Liver (tissue), 10 donors: ENCODE results near the gene ADGRD1. TPM values are rescaled to one million over a fixed set of nuclear protein-coding genes. Genes with fewer than 3 reads are reported as not detected.

ENCODE experiments used
- DNase-seq: peaks from one replicate; pipeline ENCODE4 v3.0.0-alpha.2; 2017; ENCODE audit warnings: low spot score
- H3K27ac ChIP-seq, 2 donors: one replicate each; pipeline ENCODE4 v1.7.0; 2013; ENCODE audit warnings: inconsistent platforms in 2 of 2, low read length in 2 of 2, control low read depth in 1 of 2, low read depth in 1 of 2, mild to moderate bottlenecking in 1 of 2
- H3K27me3 ChIP-seq, 4 donors: one replicate each; pipeline versions ENCODE4 v1.6.1 to v1.7.0; 2013; ENCODE audit warnings: low read length in 3 of 4, inconsistent platforms in 1 of 4, mild to moderate bottlenecking in 1 of 4, moderate library complexity in 1 of 4; ENCODE audit not compliant: control insufficient read depth in 4 of 4, insufficient read depth in 4 of 4
- H3K36me3 ChIP-seq, 4 donors: one replicate each; pipeline versions ENCODE4 v1.6.1 to v1.7.0; 2013; ENCODE audit warnings: low read length in 3 of 4, mild to moderate bottlenecking in 3 of 4, low read depth in 1 of 4, moderate library complexity in 1 of 4; ENCODE audit not compliant: control insufficient read depth in 4 of 4, insufficient read depth in 3 of 4
- H3K4me1 ChIP-seq, 4 donors: one replicate each; pipeline versions ENCODE4 v1.6.1 to v1.7.0; 2013; ENCODE audit warnings: low read length in 3 of 4, mild to moderate bottlenecking in 3 of 4, moderate library complexity in 1 of 4; ENCODE audit not compliant: control insufficient read depth in 4 of 4, insufficient read depth in 4 of 4
- H3K4me3 ChIP-seq, 3 donors: one replicate each; pipeline versions ENCODE4 v1.6.1 to v1.7.0; 2013; ENCODE audit warnings: low read length in 3 of 3, control low read depth in 1 of 3, low read depth in 1 of 3, mild to moderate bottlenecking in 1 of 3
- H3K9ac ChIP-seq, 2 donors: one replicate each; pipeline ENCODE4 v1.7.0; 2013; ENCODE audit warnings: low read length in 2 of 2, mild to moderate bottlenecking in 2 of 2, moderate library complexity in 2 of 2, control low read depth in 1 of 2, low read depth in 1 of 2
- H3K9me3 ChIP-seq, 4 donors: one replicate each; pipeline versions ENCODE4 v1.6.1 to v1.7.0; 2013; ENCODE audit warnings: low read length in 3 of 4; ENCODE audit not compliant: control insufficient read depth in 4 of 4
- YY1 ChIP-seq: IDR thresholded peaks from 2 replicates; pipeline ENCODE4 v1.6.1; 2016; ENCODE audit warnings: antibody characterized with exemption, mild to moderate bottlenecking
- WGBS: extraction: QIAGEN DNeasy Blood & Tissue Kit; methylation state at CpG from one replicate; pipeline ENCODE4 v1.1.7; 2013; 5-methylcytosine and 5-hydroxymethylcytosine counted together
- polyA plus RNA-seq, 2 donors: library from polyadenylated mRNA; stranded (reverse) in 1 of 2; unstranded in 1 of 2; fragments of 200-250 nt in 1 of 2; fragments of >200 nt in 1 of 2; fragmentation: Nextera tagmentation in 1 of 2; extraction: Ambion mirVana in 1 of 2; gene quantifications; one replicate each; pipeline versions ENCODE4 v1.2.1 to v1.2.3, GENCODE V29; 2013 to 2015
- small RNA-seq: library from RNA; depleted of rRNA; stranded (forward); fragments of <200 nt; gene quantifications from one replicate; pipeline ENCODE3, GENCODE V24; 2014
- total RNA-seq, 2 donors: library from RNA; depleted of rRNA; stranded (reverse); fragments of >200 nt; gene quantifications; one replicate each; pipeline ENCODE4 v1.2.3, GENCODE V29; 2014
- donor health status: healthy.
- donor health status: healthy.
- donor health status: healthy.
- donor health status: healthy.
- donor health status: healthy.

ADGRD1 gene
- total and polyA plus RNA-seq, 4 donors = 2.7 to 7.1 (median 4.6) TPM

GRCh38 chr12:131190965-131191364 lies 237.3 kb downstream of the ADGRD1 start:
- TF ChIP-seq YY1 = no peak
- no peak overlapping the region for H3K4me3 ChIP-seq
- WGBS = 76% methylated on average over 4 of the region's 4 CpGs
- no peak overlapping the region for H3K9ac ChIP-seq
- H3K36me3 ChIP-seq = no peaks in the 10 kb centered on the region
- DNase-seq = no peak
- no peaks in the 10 kb centered on the region for H3K4me1 ChIP-seq
- peaks cover 0 to 5% (median 0%) of the 10 kb centered on the region in 4 donors for H3K9me3 ChIP-seq
- no peak overlapping the region for H3K27ac ChIP-seq
- H3K27me3 ChIP-seq = no peaks in the 10 kb centered on the region

Small RNA genes lying within 50 kb of the gene (small RNA-seq; reads per million reads assigned to genes)
- not detected for gene RF00019

Other genes with a start within 250 kb of the ADGRD1 start
- gene RIMBP2, start 237.6 kb upstream of the ADGRD1 start, total RNA-seq = under 1 TPM; 0.09 to 0.17 TPM
- under 1 TPM in 1 of 2 donors, not detected in 1; 0.01 TPM for gene RIMBP2, start 237.6 kb upstream of the ADGRD1 start, polyA plus RNA-seq
- gene STX2, start 114.7 kb upstream of the ADGRD1 start, total RNA-seq = 10 to 100 TPM; 11.6 to 13.8 TPM
- gene STX2, start 114.7 kb upstream of the ADGRD1 start, polyA plus RNA-seq = 1 to 10 TPM; 4.7 to 6.2 TPM
- gene RAN, start 81.8 kb upstream of the ADGRD1 start, total RNA-seq = 100 to 1,000 TPM; 102 to 281 TPM
- gene RAN, start 81.8 kb upstream of the ADGRD1 start, polyA plus RNA-seq = 100 to 1,000 TPM; 176 to 197 TPM